CD14-positive monocyte (primary cell): ENCODE results near the gene IER5L. TPM values are rescaled to one million over a fixed set of nuclear protein-coding genes. Genes with fewer than 3 reads are reported as not detected.

ENCODE experiments used
- DNase-seq, 3 donors: peaks; one replicate each; pipeline ENCODE4 v3.0.0-alpha.2; 2011 to 2022
- H2AFZ ChIP-seq: 2 replicates; pipeline ENCODE4 v1.6.0; 2012; ENCODE audit warnings: mild to moderate bottlenecking, low read depth, low read length, inconsistent platforms; ENCODE audit not compliant: insufficient read depth, poor library complexity, severe bottlenecking
- H3K27ac ChIP-seq, 2 donors: 1 replicate in 1 of 2; 2 replicates in 1 of 2; pipeline ENCODE4 v1.5.1; 2012 to 2013; ENCODE audit warnings: low read length in 2 of 2, control low read depth in 1 of 2, inconsistent platforms in 1 of 2, low read depth in 1 of 2, mild to moderate bottlenecking in 1 of 2
- H3K27me3 ChIP-seq, 2 donors: one replicate each; pipeline versions ENCODE4 v1.6.0 to v1.6.1; 2011 to 2013; ENCODE audit warnings: low read length in 2 of 2; ENCODE audit not compliant: control insufficient read depth in 2 of 2, insufficient read depth in 2 of 2
- H3K36me3 ChIP-seq, 2 donors: replicated peaks in 1 of 2; 1 replicate in 1 of 2; 2 replicates in 1 of 2; pipeline versions ENCODE4 v1.5.1 to v1.6.1; 2012 to 2013; ENCODE audit warnings: low read length in 2 of 2, control low read depth in 1 of 2, inconsistent platforms in 1 of 2, mild to moderate bottlenecking in 1 of 2; ENCODE audit not compliant: insufficient read depth in 2 of 2, control insufficient read depth in 1 of 2
- H3K4me1 ChIP-seq, 2 donors: 1 replicate in 1 of 2; 2 replicates in 1 of 2; pipeline versions ENCODE4 v1.5.1 to v1.6.1; 2012 to 2013; ENCODE audit warnings: low read length in 2 of 2, control low read depth in 1 of 2, inconsistent platforms in 1 of 2, mild to moderate bottlenecking in 1 of 2, moderate library complexity in 1 of 2; ENCODE audit not compliant: insufficient read depth in 2 of 2, control insufficient read depth in 1 of 2
- H3K4me2 ChIP-seq: replicated peaks from 2 replicates; pipeline ENCODE3; 2012; ENCODE audit warnings: low read length, moderate library complexity, mild to moderate bottlenecking; ENCODE audit not compliant: poor library complexity, severe bottlenecking; ENCODE audit errors: extremely low read depth
- H3K4me3 ChIP-seq, 3 experiments: fragments of 200-600 bp in 1 of 3; sonication (generic) in 1 of 3; replicated peaks in 1 of 3; 1 replicate in 2 of 3; 2 replicates in 1 of 3; pipeline ENCODE4 v1.5.1; 2011 to 2013; ENCODE audit warnings: low read length in 3 of 3, mild to moderate bottlenecking in 3 of 3, control low read depth in 2 of 3, low read depth in 2 of 3, inconsistent platforms in 1 of 3, moderate library complexity in 1 of 3
- H3K79me2 ChIP-seq: 2 replicates; pipeline ENCODE4 v1.6.0; 2012; ENCODE audit warnings: mild to moderate bottlenecking, control low read depth, inconsistent platforms, low read length, moderate library complexity; ENCODE audit not compliant: insufficient read depth
- H3K9ac ChIP-seq: 2 replicates; pipeline ENCODE4 v1.6.0; 2017; ENCODE audit warnings: low read length, mild to moderate bottlenecking; ENCODE audit not compliant: insufficient read depth, poor library complexity, severe bottlenecking
- H3K9me3 ChIP-seq, 2 donors: replicated peaks in 1 of 2; 1 replicate in 1 of 2; 2 replicates in 1 of 2; pipeline versions ENCODE4 v1.5.1 to v1.6.1; 2012 to 2013; ENCODE audit warnings: low read length in 2 of 2, control low read depth in 1 of 2; ENCODE audit not compliant: control insufficient read depth in 1 of 2, insufficient read depth in 1 of 2
- H4K20me1 ChIP-seq: 2 replicates; pipeline ENCODE4 v1.6.0; 2012; ENCODE audit warnings: mild to moderate bottlenecking, low read length, control low read depth, moderate library complexity; ENCODE audit not compliant: insufficient read depth
- H3K27ac Mint-ChIP-seq, 7 donors: one replicate each; pipeline ENCODE4 v1.8.0; 2020; ENCODE audit warnings: mild to moderate bottlenecking in 7 of 7, mixed read lengths in 7 of 7, moderate library complexity in 6 of 7, inconsistent platforms in 2 of 7
- H3K27me3 Mint-ChIP-seq, 3 donors: one replicate each; pipeline ENCODE4 v1.8.0; 2021 to 2022; ENCODE audit warnings: low read depth in 3 of 3, mild to moderate bottlenecking in 3 of 3, mixed read lengths in 3 of 3, moderate library complexity in 3 of 3, inconsistent platforms in 1 of 3
- H3K36me3 Mint-ChIP-seq, 2 donors: one replicate each; pipeline ENCODE4 v1.8.0; 2020; ENCODE audit warnings: mixed read lengths in 2 of 2, inconsistent platforms in 1 of 2, mild to moderate bottlenecking in 1 of 2
- H3K4me1 Mint-ChIP-seq: one replicate; pipeline ENCODE4 v1.8.0; 2020; ENCODE audit warnings: mild to moderate bottlenecking, mixed read lengths
- H3K4me3 Mint-ChIP-seq, 2 donors: one replicate each; pipeline ENCODE4 v1.8.0; 2020; ENCODE audit warnings: mild to moderate bottlenecking in 2 of 2, mixed read lengths in 2 of 2, moderate library complexity in 1 of 2
- H3K9me3 Mint-ChIP-seq, 7 donors: one replicate each; pipeline ENCODE4 v1.8.0; 2020 to 2022; ENCODE audit warnings: mixed read lengths in 7 of 7, mild to moderate bottlenecking in 6 of 7, moderate library complexity in 6 of 7, inconsistent platforms in 2 of 7
- WGBS: methylation state at CpG from one replicate; pipeline ENCODE4 v1.1.5; 2013; ENCODE audit warnings: missing lambda C conversion rate; ENCODE audit not compliant: insufficient coverage; 5-methylcytosine and 5-hydroxymethylcytosine counted together
- intact Hi-C, 2 donors: fragments of 100-400 bp; cut with micrococcal nuclease; formaldehyde crosslinking; loops; one replicate each; pipeline versions ENCODE4 v1.15.0 to v1.15.1; 2023
- polyA plus RNA-seq, 3 donors: library from polyadenylated mRNA; depleted of rRNA in 1 of 3; unstranded in 2 of 3; stranded (reverse) in 1 of 3; fragments of 300-500 nt in 2 of 3; fragments of >200 nt in 1 of 3; fragmentation: Illumina TruSeq in 2 of 3; gene quantifications; 1 replicate in 2 of 3; 2 replicates in 1 of 3; pipeline ENCODE4 v1.2.3, GENCODE V29; 2012 to 2021
- TF ChIP-seq, protein P1 (sequence below): fragments of 200-600 bp; IDR thresholded peaks from one replicate; pipeline ENCODE4 v1.8.0; 2022; ENCODE audit warnings: antibody characterized with exemption, mild to moderate bottlenecking

The IER5L gene
- polyA plus RNA-seq, 3 donors = 0.36 to 15.5 (median 0.79) TPM

DNA sequence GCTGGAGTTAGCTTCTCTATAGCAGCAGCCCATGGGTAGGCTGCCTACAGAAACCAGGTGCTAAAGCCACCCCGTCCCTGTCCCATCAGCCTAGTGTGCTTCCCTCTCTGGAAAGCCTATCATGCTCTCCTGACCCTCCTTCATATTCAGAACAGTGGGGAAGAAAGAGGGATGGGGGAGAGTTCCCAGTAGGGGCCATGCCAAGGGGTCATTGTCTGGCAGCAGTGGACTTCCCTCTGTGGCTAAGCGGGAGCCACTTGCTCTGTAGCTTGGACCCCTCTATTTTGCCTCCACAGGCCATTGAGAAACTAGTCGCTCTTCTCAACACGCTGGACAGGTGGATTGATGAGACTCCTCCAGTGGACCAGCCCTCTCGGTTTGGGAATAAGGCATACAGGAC lies 49.4 kb downstream of the IER5L start:
- DNase-seq = no peak
- Histone ChIP-seq H2AFZ (no peak overlapping the region), H3K4me2 (no peak overlapping the region), H3K9ac (no peak overlapping the region), H3K27ac (no peak overlapping the region), H3K79me2 (peaks cover 22% of the 10 kb centered on the region), H3K9me3 (no peaks in the 10 kb centered on the region), H3K4me1 (no peaks in the 10 kb centered on the region), H4K20me1 (peaks cover 24% of the 10 kb centered on the region), H3K36me3 (peaks cover 64 to 88% of the 10 kb centered on the region in 2 donors), H3K4me3 (no peak overlapping the region), H3K27me3 (no peaks in the 10 kb centered on the region)
- Mint-ChIP-seq H3K4me1 (peaks cover 8% of the 10 kb centered on the region), H3K27ac (peak overlapping the region in 1 of 7 donors; percentile 58), H3K36me3 (peaks cover 72 to 90% of the 10 kb centered on the region in 2 donors), H3K4me3 (no peak overlapping the region), H3K9me3 (peaks cover 0 to 2% (median 0%) of the 10 kb centered on the region in 7 donors), H3K27me3 (no peaks in the 10 kb centered on the region)
- TF ChIP-seq, protein P1, sequence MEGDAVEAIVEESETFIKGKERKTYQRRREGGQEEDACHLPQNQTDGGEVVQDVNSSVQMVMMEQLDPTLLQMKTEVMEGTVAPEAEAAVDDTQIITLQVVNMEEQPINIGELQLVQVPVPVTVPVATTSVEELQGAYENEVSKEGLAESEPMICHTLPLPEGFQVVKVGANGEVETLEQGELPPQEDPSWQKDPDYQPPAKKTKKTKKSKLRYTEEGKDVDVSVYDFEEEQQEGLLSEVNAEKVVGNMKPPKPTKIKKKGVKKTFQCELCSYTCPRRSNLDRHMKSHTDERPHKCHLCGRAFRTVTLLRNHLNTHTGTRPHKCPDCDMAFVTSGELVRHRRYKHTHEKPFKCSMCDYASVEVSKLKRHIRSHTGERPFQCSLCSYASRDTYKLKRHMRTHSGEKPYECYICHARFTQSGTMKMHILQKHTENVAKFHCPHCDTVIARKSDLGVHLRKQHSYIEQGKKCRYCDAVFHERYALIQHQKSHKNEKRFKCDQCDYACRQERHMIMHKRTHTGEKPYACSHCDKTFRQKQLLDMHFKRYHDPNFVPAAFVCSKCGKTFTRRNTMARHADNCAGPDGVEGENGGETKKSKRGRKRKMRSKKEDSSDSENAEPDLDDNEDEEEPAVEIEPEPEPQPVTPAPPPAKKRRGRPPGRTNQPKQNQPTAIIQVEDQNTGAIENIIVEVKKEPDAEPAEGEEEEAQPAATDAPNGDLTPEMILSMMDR = no peak
- intact Hi-C loops = no loop called here
- 100% methylated on average over 3 of the region's 5 CpGs for WGBS

DNA sequence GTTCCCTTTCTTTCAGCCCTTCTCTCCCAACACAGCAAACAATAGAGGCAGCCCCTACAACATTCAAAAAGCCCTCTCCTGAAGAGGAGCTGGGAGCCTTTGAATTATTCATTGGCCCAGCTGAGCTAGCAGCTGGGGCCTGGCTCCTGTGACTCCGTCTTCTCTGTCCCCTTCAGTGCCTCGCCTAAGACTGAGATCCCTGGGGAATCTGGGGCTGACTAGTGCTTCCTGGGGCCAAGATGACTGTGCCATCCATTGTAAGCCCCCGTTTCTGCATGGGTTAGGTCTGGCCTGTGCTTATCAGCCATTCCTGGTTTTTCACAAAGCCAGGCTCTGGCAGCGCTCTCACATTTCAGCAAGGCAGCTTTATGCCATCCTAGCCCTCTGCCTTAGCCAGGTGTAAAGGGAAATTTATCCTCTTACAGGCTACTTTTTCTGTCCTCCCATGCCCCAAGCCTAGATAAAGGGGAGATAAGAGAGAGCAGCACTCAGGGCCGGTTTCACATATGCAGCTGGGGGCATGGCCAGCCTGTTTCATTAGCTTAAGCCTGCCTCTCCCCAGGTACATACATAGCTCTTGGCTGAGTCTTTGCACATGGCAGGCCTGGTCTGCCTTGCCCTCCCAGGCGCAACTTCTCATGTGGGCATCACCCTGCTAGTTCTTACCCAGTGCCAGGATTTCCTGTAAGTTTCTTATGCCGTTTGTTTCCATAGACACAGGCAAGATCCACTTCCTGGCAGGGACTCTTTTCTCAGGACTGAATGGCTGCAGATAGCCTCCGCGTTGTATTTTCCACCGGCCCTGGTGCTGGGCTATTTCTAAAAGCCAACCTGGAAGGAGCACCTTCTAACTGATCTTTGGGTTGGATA lies 51.1 kb downstream of the IER5L start:
- TF ChIP-seq, protein P1 = no peak

More for the DNA sequence above, 51.1 kb downstream of the IER5L start:
- no peak for DNase-seq
- Histone ChIP-seq H2AFZ (no peak overlapping the region), H3K9ac (no peak overlapping the region), H4K20me1 (peaks cover 34% of the 10 kb centered on the region), H3K27me3 (no peaks in the 10 kb centered on the region), H3K4me2 (no peak overlapping the region), H3K27ac (no peak overlapping the region), H3K36me3 (peaks cover 64 to 91% of the 10 kb centered on the region in 2 donors), H3K9me3 (no peaks in the 10 kb centered on the region), H3K4me3 (no peak overlapping the region), H3K4me1 (no peaks in the 10 kb centered on the region), H3K79me2 (peaks cover 33% of the 10 kb centered on the region)
- intact Hi-C loops = no loop called here
- 67% methylated on average over 6 of the region's 10 CpGs for WGBS
- H3K4me1 Mint-ChIP-seq = peaks cover 8% of the 10 kb centered on the region
- H3K9me3 Mint-ChIP-seq = peaks cover 0 to 2% (median 0%) of the 10 kb centered on the region in 7 donors
- H3K4me3 Mint-ChIP-seq = no peak overlapping the region
- peaks cover 78 to 92% of the 10 kb centered on the region in 2 donors for H3K36me3 Mint-ChIP-seq
- H3K27me3 Mint-ChIP-seq = peaks cover 0 to 2% (median 0%) of the 10 kb centered on the region in 3 donors
- no peak overlapping the region for H3K27ac Mint-ChIP-seq

Other genes with a start within 250 kb of the IER5L start
- 1 to 10 TPM in 2 of 3 donors, under 1 TPM in 1; 0.76 to 8.5 (median 7.0) TPM for gene DOLK, start 230.7 kb downstream of the IER5L start, polyA plus RNA-seq
- gene NUP188, start 230.6 kb downstream of the IER5L start, polyA plus RNA-seq = 10 to 100 TPM; 10.5 to 28.2 (median 17.2) TPM
- gene SH3GLB2, start 149.9 kb downstream of the IER5L start, polyA plus RNA-seq = 10 to 100 TPM in 2 of 3 donors, 1 to 10 TPM in 1; 8.0 to 77.0 (median 25.9) TPM
- 10 to 100 TPM in 1 of 3 donors, 1 to 10 TPM in 2; 1.9 to 45.4 (median 5.9) TPM for gene MIGA2, start 141.6 kb downstream of the IER5L start, polyA plus RNA-seq
- 1 to 10 TPM; 5.4 to 6.6 (median 5.9) TPM for gene DOLPP1, start 97.2 kb downstream of the IER5L start, polyA plus RNA-seq
- 10 to 100 TPM; 12.2 to 19.4 (median 15.0) TPM for gene CRAT, start 67.5 kb downstream of the IER5L start, polyA plus RNA-seq
- gene PTPA, start 66.8 kb downstream of the IER5L start, polyA plus RNA-seq = 10 to 100 TPM; 11.7 to 38.5 (median 12.4) TPM